ENCODE measurements around the gene CCHCR1.

DNA sequence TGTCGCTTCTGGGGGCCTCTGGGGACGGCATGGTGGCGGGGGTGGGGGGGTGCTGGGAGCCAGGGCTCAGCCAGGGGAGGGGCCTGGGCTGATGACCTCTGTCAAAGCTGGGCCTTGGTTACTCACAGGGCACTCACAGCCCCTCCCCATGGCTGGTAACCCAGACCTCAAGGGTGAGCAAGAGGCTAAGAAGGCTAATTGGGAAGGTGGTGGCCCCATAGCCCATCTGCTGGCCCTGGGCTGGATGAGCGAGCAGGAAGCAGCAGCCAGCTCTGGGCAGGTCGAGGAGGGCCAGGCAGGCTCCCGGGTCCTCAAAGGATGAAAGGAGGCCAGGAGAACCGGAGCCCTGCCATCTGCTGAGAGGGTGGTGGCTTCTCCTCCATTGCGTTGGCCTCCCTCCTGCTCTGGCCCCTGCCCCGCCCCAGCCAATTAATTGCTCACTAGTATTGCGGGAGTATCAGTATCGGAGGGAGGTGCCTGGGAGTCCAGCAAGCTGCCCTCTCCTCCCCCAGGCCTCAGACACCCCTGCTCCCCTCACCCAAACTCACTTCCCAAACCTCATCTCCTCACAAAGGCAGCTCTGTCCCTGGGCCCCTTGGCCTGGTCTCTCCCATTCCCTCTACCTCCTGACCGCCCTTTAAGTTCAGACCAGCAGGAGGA lies 36.3 kb downstream of the CCHCR1 start:
- TF ChIP-seq, protein P1, sequence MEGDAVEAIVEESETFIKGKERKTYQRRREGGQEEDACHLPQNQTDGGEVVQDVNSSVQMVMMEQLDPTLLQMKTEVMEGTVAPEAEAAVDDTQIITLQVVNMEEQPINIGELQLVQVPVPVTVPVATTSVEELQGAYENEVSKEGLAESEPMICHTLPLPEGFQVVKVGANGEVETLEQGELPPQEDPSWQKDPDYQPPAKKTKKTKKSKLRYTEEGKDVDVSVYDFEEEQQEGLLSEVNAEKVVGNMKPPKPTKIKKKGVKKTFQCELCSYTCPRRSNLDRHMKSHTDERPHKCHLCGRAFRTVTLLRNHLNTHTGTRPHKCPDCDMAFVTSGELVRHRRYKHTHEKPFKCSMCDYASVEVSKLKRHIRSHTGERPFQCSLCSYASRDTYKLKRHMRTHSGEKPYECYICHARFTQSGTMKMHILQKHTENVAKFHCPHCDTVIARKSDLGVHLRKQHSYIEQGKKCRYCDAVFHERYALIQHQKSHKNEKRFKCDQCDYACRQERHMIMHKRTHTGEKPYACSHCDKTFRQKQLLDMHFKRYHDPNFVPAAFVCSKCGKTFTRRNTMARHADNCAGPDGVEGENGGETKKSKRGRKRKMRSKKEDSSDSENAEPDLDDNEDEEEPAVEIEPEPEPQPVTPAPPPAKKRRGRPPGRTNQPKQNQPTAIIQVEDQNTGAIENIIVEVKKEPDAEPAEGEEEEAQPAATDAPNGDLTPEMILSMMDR (conservative IDR thresholded peaks at IDR 0.05; ENCODE audit: low read depth in 2 of 2), result no peak
- TF ChIP-seq, protein P2, sequence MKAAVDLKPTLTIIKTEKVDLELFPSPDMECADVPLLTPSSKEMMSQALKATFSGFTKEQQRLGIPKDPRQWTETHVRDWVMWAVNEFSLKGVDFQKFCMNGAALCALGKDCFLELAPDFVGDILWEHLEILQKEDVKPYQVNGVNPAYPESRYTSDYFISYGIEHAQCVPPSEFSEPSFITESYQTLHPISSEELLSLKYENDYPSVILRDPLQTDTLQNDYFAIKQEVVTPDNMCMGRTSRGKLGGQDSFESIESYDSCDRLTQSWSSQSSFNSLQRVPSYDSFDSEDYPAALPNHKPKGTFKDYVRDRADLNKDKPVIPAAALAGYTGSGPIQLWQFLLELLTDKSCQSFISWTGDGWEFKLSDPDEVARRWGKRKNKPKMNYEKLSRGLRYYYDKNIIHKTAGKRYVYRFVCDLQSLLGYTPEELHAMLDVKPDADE (IDR thresholded peaks at IDR 0.05), result no peak
- TF ChIP-seq CREB1 (CRISPR knock-in tag; IDR thresholded peaks at IDR 0.05; ENCODE audit: low read depth), result no peak
- no peak for TF ChIP-seq EZH2phosphoT487 (IDR thresholded peaks at IDR 0.05; ENCODE audit: unreplicated experiment)
- no peak for TF ChIP-seq POLR2AphosphoS5 (IDR thresholded peaks at IDR 0.05; ENCODE audit: low read depth)
- TF ChIP-seq, protein P3, sequence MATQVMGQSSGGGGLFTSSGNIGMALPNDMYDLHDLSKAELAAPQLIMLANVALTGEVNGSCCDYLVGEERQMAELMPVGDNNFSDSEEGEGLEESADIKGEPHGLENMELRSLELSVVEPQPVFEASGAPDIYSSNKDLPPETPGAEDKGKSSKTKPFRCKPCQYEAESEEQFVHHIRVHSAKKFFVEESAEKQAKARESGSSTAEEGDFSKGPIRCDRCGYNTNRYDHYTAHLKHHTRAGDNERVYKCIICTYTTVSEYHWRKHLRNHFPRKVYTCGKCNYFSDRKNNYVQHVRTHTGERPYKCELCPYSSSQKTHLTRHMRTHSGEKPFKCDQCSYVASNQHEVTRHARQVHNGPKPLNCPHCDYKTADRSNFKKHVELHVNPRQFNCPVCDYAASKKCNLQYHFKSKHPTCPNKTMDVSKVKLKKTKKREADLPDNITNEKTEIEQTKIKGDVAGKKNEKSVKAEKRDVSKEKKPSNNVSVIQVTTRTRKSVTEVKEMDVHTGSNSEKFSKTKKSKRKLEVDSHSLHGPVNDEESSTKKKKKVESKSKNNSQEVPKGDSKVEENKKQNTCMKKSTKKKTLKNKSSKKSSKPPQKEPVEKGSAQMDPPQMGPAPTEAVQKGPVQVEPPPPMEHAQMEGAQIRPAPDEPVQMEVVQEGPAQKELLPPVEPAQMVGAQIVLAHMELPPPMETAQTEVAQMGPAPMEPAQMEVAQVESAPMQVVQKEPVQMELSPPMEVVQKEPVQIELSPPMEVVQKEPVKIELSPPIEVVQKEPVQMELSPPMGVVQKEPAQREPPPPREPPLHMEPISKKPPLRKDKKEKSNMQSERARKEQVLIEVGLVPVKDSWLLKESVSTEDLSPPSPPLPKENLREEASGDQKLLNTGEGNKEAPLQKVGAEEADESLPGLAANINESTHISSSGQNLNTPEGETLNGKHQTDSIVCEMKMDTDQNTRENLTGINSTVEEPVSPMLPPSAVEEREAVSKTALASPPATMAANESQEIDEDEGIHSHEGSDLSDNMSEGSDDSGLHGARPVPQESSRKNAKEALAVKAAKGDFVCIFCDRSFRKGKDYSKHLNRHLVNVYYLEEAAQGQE (IDR thresholded peaks at IDR 0.05; ENCODE audit: unreplicated experiment), result no peak
- no peak for TF ChIP-seq EZH2 (IDR thresholded peaks at IDR 0.05; ENCODE audit: low read depth, unreplicated experiment)
- TF ChIP-seq ZNF114 (CRISPR knock-in tag; IDR thresholded peaks at IDR 0.05), result no peak
- TF ChIP-seq NANOG (IDR thresholded peaks at IDR 0.05; ENCODE audit: borderline replicate concordance), result no peak
- TF ChIP-seq STAT1 (IDR thresholded peaks at IDR 0.05; ENCODE audit: unreplicated experiment), result no peak
- TF ChIP-seq JUNB (IDR thresholded peaks at IDR 0.05; ENCODE audit: unreplicated experiment), result no peak
- TF ChIP-seq, protein P4, sequence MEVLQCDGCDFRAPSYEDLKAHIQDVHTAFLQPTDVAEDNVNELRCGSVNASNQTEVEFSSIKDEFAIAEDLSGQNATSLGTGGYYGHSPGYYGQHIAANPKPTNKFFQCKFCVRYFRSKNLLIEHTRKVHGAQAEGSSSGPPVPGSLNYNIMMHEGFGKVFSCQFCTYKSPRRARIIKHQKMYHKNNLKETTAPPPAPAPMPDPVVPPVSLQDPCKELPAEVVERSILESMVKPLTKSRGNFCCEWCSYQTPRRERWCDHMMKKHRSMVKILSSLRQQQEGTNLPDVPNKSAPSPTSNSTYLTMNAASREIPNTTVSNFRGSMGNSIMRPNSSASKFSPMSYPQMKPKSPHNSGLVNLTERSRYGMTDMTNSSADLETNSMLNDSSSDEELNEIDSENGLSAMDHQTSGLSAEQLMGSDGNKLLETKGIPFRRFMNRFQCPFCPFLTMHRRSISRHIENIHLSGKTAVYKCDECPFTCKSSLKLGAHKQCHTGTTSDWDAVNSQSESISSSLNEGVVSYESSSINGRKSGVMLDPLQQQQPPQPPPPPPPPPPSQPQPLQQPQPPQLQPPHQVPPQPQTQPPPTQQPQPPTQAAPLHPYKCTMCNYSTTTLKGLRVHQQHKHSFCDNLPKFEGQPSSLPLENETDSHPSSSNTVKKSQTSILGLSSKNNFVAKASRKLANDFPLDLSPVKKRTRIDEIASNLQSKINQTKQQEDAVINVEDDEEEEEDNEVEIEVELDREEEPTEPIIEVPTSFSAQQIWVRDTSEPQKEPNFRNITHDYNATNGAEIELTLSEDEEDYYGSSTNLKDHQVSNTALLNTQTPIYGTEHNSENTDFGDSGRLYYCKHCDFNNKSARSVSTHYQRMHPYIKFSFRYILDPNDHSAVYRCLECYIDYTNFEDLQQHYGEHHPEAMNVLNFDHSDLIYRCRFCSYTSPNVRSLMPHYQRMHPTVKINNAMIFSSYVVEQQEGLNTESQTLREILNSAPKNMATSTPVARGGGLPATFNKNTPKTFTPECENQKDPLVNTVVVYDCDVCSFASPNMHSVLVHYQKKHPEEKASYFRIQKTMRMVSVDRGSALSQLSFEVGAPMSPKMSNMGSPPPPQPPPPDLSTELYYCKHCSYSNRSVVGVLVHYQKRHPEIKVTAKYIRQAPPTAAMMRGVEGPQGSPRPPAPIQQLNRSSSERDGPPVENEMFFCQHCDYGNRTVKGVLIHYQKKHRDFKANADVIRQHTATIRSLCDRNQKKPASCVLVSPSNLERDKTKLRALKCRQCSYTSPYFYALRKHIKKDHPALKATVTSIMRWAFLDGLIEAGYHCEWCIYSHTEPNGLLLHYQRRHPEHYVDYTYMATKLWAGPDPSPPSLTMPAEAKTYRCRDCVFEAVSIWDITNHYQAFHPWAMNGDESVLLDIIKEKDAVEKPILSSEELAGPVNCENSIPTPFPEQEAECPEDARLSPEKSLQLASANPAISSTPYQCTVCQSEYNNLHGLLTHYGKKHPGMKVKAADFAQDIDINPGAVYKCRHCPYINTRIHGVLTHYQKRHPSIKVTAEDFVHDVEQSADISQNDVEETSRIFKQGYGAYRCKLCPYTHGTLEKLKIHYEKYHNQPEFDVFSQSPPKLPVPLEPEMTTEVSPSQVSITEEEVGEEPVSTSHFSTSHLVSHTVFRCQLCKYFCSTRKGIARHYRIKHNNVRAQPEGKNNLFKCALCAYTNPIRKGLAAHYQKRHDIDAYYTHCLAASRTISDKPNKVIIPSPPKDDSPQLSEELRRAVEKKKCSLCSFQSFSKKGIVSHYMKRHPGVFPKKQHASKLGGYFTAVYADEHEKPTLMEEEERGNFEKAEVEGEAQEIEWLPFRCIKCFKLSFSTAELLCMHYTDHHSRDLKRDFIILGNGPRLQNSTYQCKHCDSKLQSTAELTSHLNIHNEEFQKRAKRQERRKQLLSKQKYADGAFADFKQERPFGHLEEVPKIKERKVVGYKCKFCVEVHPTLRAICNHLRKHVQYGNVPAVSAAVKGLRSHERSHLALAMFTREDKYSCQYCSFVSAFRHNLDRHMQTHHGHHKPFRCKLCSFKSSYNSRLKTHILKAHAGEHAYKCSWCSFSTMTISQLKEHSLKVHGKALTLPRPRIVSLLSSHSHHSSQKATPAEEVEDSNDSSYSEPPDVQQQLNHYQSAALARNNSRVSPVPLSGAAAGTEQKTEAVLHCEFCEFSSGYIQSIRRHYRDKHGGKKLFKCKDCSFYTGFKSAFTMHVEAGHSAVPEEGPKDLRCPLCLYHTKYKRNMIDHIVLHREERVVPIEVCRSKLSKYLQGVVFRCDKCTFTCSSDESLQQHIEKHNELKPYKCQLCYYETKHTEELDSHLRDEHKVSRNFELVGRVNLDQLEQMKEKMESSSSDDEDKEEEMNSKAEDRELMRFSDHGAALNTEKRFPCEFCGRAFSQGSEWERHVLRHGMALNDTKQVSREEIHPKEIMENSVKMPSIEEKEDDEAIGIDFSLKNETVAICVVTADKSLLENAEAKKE (CRISPR knock-in tag; IDR thresholded peaks at IDR 0.05), result no peak
